ENCODE results near the gene FAM78B.

Gene FAM78B

DNA sequence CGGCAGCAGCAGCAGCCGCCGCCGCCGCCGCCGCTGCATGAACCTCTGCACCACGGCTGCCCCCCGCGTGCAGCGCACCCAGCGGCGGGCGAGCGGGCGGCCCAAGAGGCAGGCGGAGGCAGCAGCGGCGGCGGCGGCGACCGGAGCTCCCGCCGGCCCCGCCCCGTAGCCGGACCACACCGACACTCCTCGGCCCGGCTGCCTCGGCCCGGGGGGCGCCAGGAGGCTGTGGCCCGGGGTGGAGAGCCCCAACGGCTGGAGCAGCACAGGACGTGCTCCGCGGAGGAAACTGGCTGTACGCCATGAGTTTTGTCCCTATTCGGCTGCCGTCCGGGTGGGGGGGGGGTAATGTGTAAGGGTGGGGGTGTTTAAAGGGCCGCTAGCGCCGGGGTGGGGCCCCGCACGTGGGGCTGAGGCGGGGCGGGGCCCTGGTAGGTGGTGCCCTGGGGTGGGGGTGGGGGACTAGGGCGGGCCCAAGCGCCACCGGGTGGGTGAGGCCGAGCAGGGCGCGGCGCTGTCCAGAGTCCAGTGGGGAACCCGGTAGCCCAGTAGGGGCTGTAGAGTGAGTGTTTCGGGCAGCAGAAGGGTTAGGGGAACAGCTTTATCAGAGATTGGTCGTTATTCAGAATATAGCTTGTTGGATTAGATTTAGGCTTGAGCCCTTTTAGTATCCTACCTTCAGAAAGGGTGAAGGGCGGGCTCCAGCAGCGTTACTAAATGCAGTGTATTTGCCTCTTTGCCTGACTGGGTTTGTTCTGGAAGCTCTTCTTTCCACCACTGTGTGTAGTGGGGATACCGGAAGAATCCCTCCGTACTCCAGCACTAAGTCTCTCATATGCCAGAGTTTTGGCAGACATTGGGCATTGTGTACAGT is at the start of gene FAM78B:
FAM78B (minus strand) TSS at position 304 of the 874 bp plus-strand sequence. CDS start 753 bp downstream, outside the sequence.
- no peak for DNase-seq (ENCODE audit: low read depth)

GRCh38 chr1:166202546-166202945 is 35.7 kb upstream of the FAM78B start:
- no peak for DNase-seq (ENCODE audit: low read depth)

DNA sequence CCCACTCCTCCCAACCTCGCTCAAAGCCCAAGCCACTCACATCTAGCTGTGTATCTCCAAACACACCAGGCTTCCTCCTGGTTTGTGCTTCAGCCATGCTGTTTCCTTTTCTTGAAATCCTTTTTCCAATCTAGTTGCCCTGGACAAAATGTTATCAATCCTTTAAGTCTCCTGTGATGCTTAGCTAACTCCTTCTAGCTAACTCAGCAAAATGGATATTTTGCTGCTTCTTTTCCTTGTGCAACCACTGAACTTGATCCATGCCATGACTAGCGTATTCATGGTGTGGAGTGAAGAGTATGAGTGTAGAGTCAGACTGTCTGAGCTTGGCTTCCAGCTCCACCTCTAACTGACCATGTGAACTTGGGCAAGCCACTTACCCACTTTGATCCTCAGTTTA is 33.9 kb upstream of the FAM78B start:
- no peak for DNase-seq (ENCODE audit: low read depth)

GRCh38 chr1:166197597-166197996 is 30.8 kb upstream of the FAM78B start:
- DNase-seq (ENCODE audit: low read depth) = no peak

- no peak for DNase-seq (ENCODE audit: low read depth)
Observed at GRCh38 chr1:166197141-166197540, 30.3 kb upstream of the FAM78B start.

DNA sequence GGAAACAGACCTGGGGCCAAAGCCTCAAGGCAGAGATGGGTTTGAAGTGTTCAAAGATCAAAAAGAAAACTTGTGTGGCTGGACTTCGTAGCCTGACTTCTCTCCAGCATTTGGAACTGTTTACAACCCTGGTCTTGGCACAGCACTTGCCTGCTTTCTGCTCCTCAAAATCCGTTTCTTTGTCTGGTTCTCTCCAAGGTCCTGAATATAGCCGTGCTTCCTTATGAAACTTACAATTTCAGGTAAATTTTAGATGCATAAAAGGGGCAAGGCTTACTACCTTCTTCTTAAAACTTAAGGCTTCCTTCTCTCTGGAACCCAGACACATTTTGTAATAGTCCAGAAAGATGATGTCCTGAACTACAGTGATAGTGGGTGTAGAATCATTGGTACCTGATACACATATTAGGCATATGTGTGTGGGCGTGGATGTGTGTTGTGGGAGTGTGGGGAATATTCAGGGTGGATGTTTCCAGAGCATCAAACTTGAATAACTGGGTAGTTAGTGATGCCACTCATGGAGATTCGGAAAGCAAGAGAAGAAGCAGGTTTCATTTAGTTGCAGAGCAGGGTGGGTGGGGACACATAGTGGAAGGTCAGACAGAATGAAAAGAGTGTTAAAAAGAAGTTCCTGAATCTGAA is 26.4 kb upstream of the FAM78B start:
- DNase-seq (ENCODE audit: low read depth) = no peak

DNA sequence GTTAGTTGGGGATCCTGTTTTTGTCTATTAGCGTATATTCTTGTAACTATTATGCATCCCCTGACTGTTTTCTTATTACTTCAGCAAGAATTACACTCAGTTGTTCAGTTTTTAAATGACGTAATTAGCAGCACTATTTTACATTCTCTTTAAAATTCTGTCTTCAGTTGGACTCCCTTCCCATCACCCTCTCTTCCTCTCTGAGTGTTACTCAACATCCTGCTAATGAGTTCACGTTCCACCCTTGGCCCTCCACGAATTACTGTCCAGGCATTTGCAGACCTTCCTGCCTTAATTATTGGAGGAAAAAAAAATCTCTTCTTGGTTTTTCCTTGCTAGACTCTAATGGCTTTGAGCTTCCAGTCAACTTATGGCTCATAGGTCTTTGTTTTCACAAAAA is 23.6 kb upstream of the FAM78B start:
- DNase-seq (ENCODE audit: low read depth) = no peak

- DNase-seq (ENCODE audit: low read depth) = no peak
Observed at GRCh38 chr1:166189126-166189525, 22.3 kb upstream of the FAM78B start.

DNA sequence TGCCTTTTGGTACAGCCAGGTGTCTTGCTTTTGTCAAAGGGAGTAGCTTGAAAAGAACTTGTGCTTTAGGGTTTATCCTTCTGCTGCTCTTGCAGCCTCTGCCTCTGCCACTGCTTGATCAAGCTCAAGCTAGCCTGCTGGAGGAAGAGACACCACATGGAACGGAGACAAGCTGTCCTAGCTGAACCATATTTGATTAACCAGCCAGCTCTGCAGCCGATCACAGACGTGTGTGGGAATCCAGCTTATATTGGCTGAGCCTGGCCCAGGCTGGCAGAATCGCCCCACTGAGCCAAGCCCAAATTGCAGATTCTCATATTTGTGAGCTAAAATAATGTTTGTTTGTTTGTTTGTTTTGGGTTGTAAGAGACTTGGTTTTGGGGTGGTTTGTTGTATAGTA is 18.7 kb upstream of the FAM78B start:
- DNase-seq (ENCODE audit: low read depth) = no peak

DNA sequence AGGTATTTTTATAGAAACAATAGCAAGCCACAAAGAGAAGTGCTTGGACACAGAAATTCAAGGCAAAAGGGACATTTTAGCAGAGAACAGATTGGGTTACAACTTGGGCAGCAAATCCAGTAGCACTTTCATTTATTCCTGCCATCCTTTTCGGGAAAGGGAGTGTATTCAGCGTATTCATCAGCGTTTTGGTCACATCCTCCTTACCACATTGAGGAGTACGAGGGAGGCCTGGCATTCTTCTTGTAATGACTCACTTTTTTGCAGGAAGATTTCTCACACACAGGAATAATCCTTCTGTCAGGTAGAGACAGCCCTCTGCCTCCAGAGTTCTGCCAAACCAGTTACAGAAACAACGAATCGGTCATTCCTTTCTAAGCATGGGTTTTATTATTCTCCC is 18.1 kb upstream of the FAM78B start:
- peak; percentile 51 for DNase-seq (ENCODE audit: low read depth)

DNA sequence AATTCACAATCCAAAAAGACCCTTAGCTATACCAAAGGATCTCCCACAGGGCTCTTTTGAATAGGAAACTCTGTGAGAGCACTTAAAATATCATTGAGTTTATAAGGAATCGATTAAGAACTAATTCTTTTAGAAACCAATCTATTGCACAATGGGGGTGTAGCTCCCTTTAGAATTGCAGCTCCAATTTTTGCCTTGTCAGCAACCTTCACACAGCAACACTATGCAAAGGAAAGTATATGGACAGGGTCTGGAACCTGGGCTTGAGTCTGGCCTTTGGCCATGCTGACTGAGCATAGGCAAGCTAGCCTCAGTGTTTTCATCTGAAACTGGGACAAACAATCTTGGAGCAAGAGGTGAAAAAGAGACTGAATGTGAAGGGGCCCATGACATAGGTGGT is 17.2 kb upstream of the FAM78B start:
- DNase-seq (ENCODE audit: low read depth) = no peak

DNA sequence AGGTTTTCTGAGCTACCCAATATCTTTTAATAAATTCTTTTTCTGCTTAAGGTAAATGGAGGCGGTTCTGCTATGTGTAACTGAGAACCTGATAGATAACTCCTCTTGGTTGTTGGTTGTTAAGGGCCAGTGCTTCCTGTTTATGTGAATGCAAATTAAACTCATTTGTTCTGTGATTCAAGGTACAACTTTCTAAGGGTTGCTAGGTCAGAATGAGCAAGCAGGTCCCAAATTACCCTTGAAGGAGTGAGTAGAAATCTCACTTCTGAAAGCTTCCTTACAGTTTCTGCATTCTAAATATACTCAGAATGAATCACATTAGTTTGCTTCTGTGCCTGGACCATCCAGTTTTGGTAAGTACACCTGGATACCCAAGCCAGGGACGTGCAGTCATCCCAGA is 15.5 kb upstream of the FAM78B start:
- DNase-seq (ENCODE audit: low read depth) = no peak

DNA sequence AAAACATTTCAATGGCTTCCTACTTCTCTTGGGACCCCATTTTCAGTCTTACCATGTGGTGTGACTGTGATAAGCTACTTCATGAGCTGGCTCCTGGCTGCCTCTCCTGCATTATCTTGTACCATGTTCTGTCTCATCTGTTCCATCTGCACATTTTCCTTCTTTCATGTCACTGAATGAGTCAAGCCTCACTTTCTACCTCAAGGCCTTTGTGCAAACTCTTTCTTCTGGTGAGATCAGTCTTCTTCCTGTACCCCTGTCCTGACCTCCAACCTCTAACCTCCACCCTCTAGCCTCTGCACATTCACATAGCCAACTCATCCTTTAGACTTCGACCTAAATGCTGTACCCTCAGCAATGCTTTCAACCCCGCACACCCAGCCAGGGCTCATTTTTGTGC is 9.6 kb upstream of the FAM78B start:
- DNase-seq (ENCODE audit: low read depth) = no peak

DNA sequence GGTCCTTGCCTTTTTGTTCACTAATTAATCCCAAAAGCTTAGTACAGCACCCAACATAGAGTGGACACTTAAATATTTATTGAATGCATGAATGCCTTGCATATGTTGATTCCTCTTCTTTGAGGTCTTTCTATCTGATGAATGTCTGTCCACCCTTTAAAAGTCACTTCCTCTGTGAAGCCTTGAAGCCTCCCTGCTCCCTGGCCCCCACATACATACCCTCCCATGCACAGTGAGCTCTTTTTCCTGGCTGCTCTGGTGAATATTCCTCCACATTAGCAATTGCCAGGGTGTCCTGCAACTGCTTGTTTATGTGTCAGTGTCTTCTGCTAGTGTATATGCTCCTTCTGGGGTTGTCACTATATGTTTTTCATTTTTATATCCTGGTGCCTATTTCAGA is 8.2 kb upstream of the FAM78B start:
- DNase-seq (ENCODE audit: low read depth) = no peak

GRCh38 chr1:166174108-166174507 is 7.3 kb upstream of the FAM78B start:
- no peak for DNase-seq (ENCODE audit: low read depth)

GRCh38 chr1:166172106-166172505 is 5.3 kb upstream of the FAM78B start:
- DNase-seq (ENCODE audit: low read depth) = no peak

- no peak for DNase-seq (ENCODE audit: low read depth)
Observed at GRCh38 chr1:166170726-166171125, 3.9 kb upstream of the FAM78B start.

GRCh38 chr1:166170075-166170474 is 3.3 kb upstream of the FAM78B start:
- no peak for DNase-seq (ENCODE audit: low read depth)

DNA sequence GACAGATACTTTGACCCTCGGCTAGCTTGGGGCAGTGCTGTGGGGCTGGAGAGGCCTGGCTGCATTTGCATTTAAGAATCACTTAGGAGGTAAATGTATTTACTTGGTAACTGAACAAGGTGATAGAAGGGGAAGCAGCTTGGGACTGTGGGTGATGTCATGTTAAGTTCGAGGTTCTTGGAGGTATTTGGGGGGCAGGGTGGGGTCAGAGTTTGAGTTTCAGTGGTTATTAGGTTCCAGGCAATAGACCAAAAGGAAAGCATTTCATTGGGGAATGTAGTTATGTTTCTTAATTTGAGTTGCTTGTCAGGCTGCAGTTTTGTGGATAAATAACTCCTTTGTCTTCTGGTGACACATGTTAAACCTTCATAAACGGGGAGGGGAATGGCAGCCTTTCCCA is 2.4 kb upstream of the FAM78B start:
- DNase-seq (ENCODE audit: low read depth) = no peak

DNA sequence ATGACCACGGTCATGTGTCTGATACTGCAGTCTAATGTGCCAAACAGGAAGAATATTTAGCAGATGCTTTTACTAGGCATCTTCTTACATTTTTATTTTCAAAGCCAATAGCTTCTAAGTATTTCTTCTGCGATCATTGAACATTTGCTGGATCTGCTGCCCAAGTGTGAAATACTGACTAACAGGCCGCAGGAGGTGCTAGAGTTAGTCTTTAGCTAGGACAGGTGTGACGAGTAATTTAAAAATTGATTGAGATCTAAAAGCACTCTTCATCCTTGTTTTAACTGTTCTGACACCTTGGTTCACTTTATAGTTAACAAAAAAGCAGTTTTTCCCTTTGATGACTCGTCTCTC is 748 bp upstream of the FAM78B start:
- DNase-seq (ENCODE audit: low read depth) = no peak

DNA sequence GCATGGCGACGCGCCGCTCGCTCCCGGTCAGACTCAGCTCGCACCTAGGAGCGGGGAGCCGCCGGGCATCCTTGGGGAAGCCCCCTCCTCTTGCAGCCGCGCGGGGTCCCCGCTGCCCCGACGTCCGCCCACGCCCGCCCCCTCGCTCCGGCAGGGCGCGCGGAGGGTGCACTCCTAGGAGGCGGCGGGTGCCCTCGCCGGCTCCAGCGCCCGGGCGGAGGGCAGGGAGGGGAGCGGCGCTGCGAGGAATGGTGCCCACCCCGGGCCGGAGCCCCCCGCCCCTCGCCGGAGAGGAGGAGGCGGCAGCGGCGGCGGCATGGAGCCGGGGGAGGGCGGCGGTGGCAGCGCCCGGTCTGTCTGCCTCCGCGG is 488 bp downstream of the FAM78B start:
- no peak for DNase-seq (ENCODE audit: low read depth)

DNA sequence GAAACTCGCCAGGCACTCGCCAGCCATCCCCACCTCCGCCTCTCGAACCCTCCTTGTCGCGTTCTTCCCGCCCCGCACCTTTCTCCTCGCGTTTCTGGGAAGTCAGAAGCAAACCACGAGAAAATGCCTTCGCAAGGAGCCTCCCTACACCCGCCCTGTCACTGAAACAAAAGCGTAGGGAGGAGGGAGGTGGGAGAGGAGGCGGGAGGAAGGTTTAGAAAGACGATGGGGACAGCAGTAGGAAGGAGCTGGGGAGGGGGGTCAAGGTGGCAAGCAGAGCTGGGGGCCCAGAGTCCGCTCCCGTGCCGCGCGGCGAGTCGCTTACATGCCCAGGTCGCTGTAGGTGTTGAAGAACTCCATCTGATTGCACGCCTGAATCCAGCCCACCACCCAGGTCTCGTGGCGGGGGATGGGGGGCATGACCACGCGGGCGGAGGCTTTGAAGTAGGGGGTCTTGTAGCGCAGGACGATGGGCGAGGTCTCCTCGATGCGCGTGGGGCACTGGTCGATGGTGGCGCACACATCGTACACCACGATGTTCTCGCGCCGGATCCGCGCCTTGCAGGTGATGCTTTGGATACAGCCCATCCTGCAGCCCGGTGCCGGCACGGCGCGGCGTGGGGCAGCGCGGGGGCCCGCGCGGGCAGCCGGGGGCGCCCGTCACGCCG is 1.0 kb downstream of the FAM78B start:
- no peak for DNase-seq (ENCODE audit: low read depth)

- no peak for DNase-seq (ENCODE audit: low read depth)
Observed at GRCh38 chr1:166164995-166165660, 1.7 kb downstream of the FAM78B start.
